ENCODE data around the gene PRELID3B.
"Not testable (repeated sequence)": the region's sequence is repeated elsewhere in the genome, so short reads cannot be mapped to it uniquely, and the experiment has no call there.

PRELID3B gene

GRCh38 chr20:59013959-59014608, 28.5 kb downstream of the PRELID3B start:
- Mint-ChIP-seq H3K4me1 (ENCODE audit: low read depth) (peaks cover 45% of the 10 kb centered on the region), H3K27ac (no peak overlapping the region), H3K36me3 (ENCODE audit: low read depth) (peaks cover 1% of the 10 kb centered on the region), H3K4me3 (no peak overlapping the region), H3K27me3 (no peaks in the 10 kb centered on the region), H3K9me3 (no peaks in the 10 kb centered on the region)
- DNase-seq, result no peak

- Mint-ChIP-seq H3K9me3 (no peaks in the 10 kb centered on the region), H3K36me3 (ENCODE audit: low read depth) (peaks cover 1% of the 10 kb centered on the region), H3K4me1 (ENCODE audit: low read depth) (peaks cover 45% of the 10 kb centered on the region), H3K4me3 (no peak overlapping the region), H3K27ac (no peak overlapping the region), H3K27me3 (no peaks in the 10 kb centered on the region)
- DNase-seq, result peak; percentile 22
Observed at GRCh38 chr20:59013031-59013951, 29.3 kb downstream of the PRELID3B start.

- H3K36me3 Mint-ChIP-seq (ENCODE audit: low read depth); H3K4me3 Mint-ChIP-seq; H3K27me3 Mint-ChIP-seq; H3K27ac Mint-ChIP-seq; H3K9me3 Mint-ChIP-seq; DNase-seq: not testable (repeated sequence)
- H3K4me1 Mint-ChIP-seq (ENCODE audit: low read depth), result peaks cover 38% of the 10 kb centered on the region
Observed at GRCh38 chr20:59011874-59012157, 30.8 kb downstream of the PRELID3B start.

- Mint-ChIP-seq H3K4me1 (ENCODE audit: low read depth) (peaks cover 32% of the 10 kb centered on the region), H3K4me3 (no peak overlapping the region), H3K36me3 (ENCODE audit: low read depth) (peaks cover under 1% of the 10 kb centered on the region), H3K27me3 (no peaks in the 10 kb centered on the region), H3K9me3 (no peaks in the 10 kb centered on the region), H3K27ac (no peak overlapping the region)
- peak; percentile 23 for DNase-seq
Observed at GRCh38 chr20:59010995-59011873, 31.4 kb downstream of the PRELID3B start.

- H3K36me3 Mint-ChIP-seq (ENCODE audit: low read depth), result peaks cover 2% of the 10 kb centered on the region
- no peaks in the 10 kb centered on the region for H3K27me3 Mint-ChIP-seq
- no peak overlapping the region for H3K27ac Mint-ChIP-seq
- no peak overlapping the region for H3K4me3 Mint-ChIP-seq
- peak; percentile 28 for DNase-seq
- no peaks in the 10 kb centered on the region for H3K9me3 Mint-ChIP-seq
- H3K4me1 Mint-ChIP-seq (ENCODE audit: low read depth), result peaks cover 37% of the 10 kb centered on the region
Observed at GRCh38 chr20:59010321-59010994, 32.1 kb downstream of the PRELID3B start.

- Mint-ChIP-seq H3K27me3 (no peaks in the 10 kb centered on the region), H3K4me3 (no peak overlapping the region), H3K27ac (no peak overlapping the region), H3K9me3 (no peaks in the 10 kb centered on the region), H3K4me1 (ENCODE audit: low read depth) (peaks cover 42% of the 10 kb centered on the region), H3K36me3 (ENCODE audit: low read depth) (peaks cover 8% of the 10 kb centered on the region)
- DNase-seq, result no peak
Observed at GRCh38 chr20:59008715-59009336, 33.8 kb downstream of the PRELID3B start.

- H3K27ac Mint-ChIP-seq, result peak overlapping the region; percentile 81
- peak; percentile 39 for DNase-seq
Observed at GRCh38 chr20:59007665-59008511, 34.7 kb downstream of the PRELID3B start.

GRCh38 chr20:59006864-59007664, 35.5 kb downstream of the PRELID3B start, which contains the start of gene CTSZ:
Gene CTSZ, minus strand, starts transcription at chr20:59007254. Its CDS starts 126 bp downstream, at chr20:59007128.
- peak within 1 kb of the TSS; percentile 85 for H3K27ac Mint-ChIP-seq
- H3K4me1 Mint-ChIP-seq (ENCODE audit: low read depth), result peaks cover 42% of the 10 kb centered on the region
- peak within 1 kb of the TSS; percentile 77 for H3K4me3 Mint-ChIP-seq
- peak; percentile 73 for DNase-seq
- no peaks in the 10 kb centered on the region for H3K9me3 Mint-ChIP-seq
- H3K36me3 Mint-ChIP-seq (ENCODE audit: low read depth), result peaks cover 12% of the 10 kb centered on the region
- no peaks in the 10 kb centered on the region for H3K27me3 Mint-ChIP-seq

More at GRCh38 chr20:59007665-59008511, 34.7 kb downstream of the PRELID3B start:
- peaks cover 42% of the 10 kb centered on the region for H3K4me1 Mint-ChIP-seq (ENCODE audit: low read depth)
- H3K36me3 Mint-ChIP-seq (ENCODE audit: low read depth), result peaks cover 8% of the 10 kb centered on the region
- H3K9me3 Mint-ChIP-seq, result no peaks in the 10 kb centered on the region
- peak overlapping the region; percentile 69 for H3K4me3 Mint-ChIP-seq
- no peaks in the 10 kb centered on the region for H3K27me3 Mint-ChIP-seq

- Mint-ChIP-seq H3K4me1 (ENCODE audit: low read depth) (peaks cover 37% of the 10 kb centered on the region), H3K36me3 (ENCODE audit: low read depth) (peaks cover 17% of the 10 kb centered on the region), H3K4me3 (peak overlapping the region; percentile 77), H3K27me3 (no peaks in the 10 kb centered on the region), H3K9me3 (no peaks in the 10 kb centered on the region), H3K27ac (peak overlapping the region; percentile 85)
- no peak for DNase-seq
Observed at GRCh38 chr20:59006167-59006863, 36.3 kb downstream of the PRELID3B start.

- H3K27me3 Mint-ChIP-seq, result no peaks in the 10 kb centered on the region
- DNase-seq, result peak; percentile 35
- no peaks in the 10 kb centered on the region for H3K9me3 Mint-ChIP-seq
- H3K27ac Mint-ChIP-seq, result peak overlapping the region; percentile 84
- peaks cover 36% of the 10 kb centered on the region for H3K4me1 Mint-ChIP-seq (ENCODE audit: low read depth)
- H3K36me3 Mint-ChIP-seq (ENCODE audit: low read depth), result peaks cover 21% of the 10 kb centered on the region
- peak overlapping the region; percentile 77 for H3K4me3 Mint-ChIP-seq
Observed at GRCh38 chr20:59005523-59006166, 36.9 kb downstream of the PRELID3B start.

- H3K9me3 Mint-ChIP-seq, result no peaks in the 10 kb centered on the region
- peaks cover 24% of the 10 kb centered on the region for H3K36me3 Mint-ChIP-seq (ENCODE audit: low read depth)
- no peaks in the 10 kb centered on the region for H3K27me3 Mint-ChIP-seq
- peaks cover 36% of the 10 kb centered on the region for H3K4me1 Mint-ChIP-seq (ENCODE audit: low read depth)
- peak overlapping the region; percentile 84 for H3K27ac Mint-ChIP-seq
- H3K4me3 Mint-ChIP-seq, result peak overlapping the region; percentile 77
- peak; percentile 42 for DNase-seq
Observed at GRCh38 chr20:59004763-59005522, 37.6 kb downstream of the PRELID3B start.
